HG02623 (cell line): ENCODE data around the gene STK4.
"Not testable (repeated sequence)": the region's sequence is repeated elsewhere in the genome, so short reads cannot be mapped to it uniquely, and the experiment has no call there.

Source experiments
- ATAC-seq: cut with Tn5 transposase; IDR thresholded peaks from one replicate; pipeline ENCODE4 v1.9.1; 2021; ENCODE audit warnings: moderate library complexity; ENCODE audit not compliant: unreplicated experiment

The STK4 gene

DNA sequence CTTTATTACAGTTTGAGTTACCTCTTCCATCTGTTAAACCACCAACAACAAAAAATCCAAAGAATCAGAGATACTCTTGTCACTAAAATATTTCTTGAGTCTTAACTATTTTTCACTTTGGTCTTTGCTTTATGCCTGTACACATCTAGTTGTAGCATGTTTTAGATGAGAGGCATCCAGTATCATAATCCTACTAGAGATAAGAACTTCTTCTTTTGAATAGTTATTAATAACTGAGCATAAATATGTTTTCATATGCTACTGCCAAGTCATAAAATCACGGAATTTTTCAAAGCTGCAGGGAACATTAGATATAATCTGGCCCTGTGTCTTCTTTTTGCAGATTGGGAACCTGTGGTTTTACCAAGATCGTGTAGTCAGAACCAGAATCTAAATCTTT lies 55.3 kb downstream of the STK4 start:
- ATAC-seq: no peak

DNA sequence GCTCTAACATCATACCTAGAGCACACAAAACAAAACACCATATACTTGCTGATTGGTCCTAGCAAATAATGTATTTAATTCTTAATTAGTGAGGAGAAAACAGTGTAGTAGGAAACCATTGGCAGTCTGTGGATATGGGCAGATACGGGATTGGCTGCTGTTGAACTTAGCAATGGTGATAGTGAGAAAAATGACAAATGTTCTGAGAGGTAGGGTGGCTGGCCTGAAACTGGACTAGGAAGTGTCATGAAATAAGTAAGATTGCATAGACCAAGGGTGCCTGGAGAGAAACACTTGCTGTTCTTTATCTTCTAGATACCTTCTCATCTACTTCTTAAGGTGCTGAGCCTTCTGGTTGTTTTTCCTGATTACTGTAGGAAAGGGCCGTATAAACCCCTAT lies 56.8 kb downstream of the STK4 start:
- ATAC-seq: not testable (repeated sequence)

DNA sequence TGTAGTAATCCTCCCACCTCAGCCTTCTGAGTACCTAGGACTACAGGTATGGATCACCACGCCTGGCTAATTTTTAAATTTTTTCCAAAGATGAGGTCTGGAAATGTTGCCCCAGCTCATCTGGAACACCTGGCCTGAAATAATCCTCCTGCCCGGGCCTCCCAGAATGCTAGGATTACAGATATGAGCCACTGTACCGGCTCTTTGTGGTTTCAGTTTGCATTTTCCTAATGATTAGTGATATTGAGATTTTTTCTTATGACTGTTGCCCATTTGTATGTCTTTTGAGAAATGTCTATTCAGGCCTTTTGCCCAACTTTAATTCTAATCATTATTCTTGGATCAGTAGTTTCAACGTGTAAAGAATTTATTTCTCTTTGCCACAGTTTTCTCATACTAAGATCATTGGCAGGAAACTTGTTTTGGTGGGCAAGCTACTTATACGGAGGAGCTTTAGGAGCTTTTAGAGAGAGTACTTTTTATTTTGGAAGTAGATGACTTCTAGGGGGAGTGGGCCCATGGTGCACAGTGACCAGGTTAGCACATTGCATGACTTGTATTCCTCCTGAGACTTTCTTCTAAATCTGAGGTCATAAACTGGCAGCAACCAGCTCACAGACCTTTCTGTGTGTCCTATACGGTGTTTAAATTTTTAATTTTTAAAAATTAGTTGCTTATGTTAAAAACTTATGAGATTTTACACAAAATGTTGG lies 62.3 kb downstream of the STK4 start:
- no peak for ATAC-seq

DNA sequence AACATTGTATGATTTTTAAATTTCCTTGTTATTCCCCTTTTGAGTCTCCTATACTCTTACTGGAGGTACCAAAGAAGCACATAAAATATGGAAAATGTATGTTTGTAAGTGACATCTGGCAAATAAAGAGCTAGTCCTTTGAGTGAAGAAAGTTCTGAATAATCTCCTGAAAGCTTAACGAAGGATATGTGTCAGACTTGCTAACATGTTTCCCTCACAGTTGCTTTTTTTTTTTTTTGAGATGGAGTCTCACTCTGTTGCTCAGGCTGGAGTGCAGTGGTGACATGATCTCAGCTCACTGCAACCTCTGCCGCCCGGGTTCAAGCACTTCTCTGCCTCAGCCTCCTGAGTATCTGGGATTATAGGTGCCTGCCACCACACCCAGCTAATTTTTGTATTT lies 63.6 kb downstream of the STK4 start:
- no peak for ATAC-seq

DNA sequence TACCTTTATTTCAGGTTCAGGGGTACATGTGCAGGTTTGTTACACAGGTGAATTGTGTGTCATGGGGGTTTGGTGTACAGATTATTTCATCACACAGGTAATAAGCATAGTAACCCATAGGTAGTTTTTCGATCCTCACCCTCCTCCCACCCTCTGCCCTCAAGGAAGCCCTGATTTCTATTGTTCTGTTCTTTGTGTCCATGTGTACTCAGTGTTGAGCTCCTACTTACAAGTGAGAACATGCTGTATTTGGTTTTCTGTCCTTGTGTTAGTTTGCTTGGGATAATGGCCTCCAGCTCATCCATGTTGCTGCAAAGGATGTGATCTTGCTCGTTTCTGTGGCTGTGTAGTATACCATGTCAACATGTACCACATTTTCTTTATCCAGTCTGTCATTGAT lies 66.0 kb downstream of the STK4 start:
- no peak for ATAC-seq

DNA sequence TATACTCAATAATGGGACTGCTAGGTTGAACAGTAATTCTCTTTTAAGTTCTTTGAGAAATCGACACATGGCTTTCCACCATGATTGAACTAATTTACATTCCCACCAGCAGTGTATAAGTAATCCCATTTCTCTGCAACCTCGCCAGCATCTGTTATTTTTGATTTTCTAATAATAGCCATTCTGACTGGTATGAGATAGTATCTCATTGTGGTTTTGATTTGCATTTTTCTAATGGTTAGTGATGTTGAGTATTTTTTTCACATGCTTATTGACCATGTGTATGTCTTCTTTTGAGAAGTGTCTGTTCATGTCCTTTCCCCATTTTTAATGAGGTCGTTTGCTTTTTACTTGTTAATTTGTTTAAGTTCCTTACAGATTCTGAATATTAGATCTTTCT lies 66.5 kb downstream of the STK4 start:
- no peak for ATAC-seq

DNA sequence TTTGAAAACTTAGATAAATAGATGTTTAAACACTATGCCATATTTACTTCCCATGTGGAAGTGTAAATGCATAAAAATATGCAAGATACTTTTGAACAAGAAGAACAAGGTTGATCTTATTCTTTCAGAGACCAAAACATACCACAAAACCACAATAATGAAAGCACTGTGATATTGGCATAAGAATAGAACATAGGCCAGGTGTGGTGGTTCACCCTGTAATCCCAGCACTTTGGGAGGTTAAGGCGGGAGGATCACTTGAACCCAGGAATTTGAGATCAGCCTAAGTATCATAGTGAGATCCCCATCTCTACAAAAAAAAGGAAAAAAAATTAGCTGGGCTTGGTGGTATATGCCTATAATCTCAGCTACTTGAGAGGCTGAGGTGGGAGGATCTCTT lies 68.1 kb downstream of the STK4 start:
- ATAC-seq: no peak

DNA sequence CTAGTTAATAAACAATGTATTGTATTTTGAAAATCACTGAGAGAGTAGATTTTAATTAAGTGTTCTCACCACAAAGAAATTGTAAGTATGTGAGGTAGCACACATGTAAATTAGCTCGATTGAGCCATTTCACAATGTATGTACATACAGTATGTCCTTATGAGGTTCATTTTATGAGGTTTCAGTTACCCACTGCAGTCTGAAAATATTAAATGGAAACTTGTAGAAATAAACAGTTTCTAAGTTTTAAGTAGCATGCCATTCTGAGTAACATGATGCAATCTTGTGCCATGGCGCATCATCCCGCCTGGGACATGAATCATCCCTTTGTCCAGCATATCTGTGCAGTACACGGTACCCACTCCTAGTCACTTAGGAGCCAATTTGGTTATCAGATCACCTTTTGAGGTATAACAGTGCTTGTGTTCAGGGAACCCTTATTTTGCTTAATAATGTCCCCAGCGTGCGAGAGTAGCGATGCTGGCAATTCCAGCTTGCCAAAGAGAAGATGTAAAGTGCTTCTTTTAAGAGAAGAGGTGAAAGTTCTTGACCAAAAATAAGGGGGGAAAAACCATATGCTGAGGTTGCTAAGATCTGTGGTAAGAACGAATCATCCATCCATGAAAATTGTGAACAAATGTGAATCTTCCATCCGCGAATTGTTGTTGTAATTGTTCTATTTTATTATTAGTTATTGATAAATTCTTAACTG lies 69.9 kb downstream of the STK4 start:
- ATAC-seq: no peak

DNA sequence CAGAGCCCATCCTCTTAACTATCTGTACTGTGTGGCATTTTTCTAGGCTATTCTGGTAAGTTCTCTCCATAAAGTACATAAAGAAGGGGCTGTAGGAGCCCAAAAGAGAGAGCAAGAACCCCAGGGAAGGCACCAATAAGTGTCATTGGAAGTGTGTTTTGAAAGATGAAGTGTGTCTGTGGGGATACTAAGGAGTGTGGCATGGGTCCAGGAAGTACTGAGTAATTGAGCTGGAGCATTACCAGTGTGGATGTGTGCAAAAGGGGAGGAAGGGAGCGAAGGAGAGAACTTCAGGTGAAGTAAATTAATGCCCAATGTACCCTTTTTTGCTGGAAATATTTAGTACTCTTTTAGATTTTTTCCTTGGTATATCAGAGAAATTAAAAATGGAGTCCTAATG lies 70.7 kb downstream of the STK4 start:
- no peak for ATAC-seq

DNA sequence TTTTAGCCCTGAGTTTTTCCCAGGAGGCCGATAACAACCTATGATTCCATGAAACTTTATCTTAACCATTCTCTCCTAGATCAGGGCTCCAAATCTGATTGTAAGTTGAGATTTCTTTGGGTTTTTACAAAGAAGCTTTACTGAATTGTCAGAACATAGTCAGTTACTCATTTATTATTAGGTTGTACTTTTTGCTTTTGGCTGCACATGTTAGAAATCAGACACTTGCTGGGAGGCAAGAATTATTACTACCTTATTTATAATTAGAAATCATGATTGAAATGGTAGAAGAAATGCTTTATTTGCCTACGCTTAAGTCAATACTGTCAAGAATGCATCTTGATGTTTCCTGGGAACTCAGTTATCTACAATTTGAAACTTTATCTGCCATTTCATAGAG lies 71.3 kb downstream of the STK4 start:
- ATAC-seq: no peak

DNA sequence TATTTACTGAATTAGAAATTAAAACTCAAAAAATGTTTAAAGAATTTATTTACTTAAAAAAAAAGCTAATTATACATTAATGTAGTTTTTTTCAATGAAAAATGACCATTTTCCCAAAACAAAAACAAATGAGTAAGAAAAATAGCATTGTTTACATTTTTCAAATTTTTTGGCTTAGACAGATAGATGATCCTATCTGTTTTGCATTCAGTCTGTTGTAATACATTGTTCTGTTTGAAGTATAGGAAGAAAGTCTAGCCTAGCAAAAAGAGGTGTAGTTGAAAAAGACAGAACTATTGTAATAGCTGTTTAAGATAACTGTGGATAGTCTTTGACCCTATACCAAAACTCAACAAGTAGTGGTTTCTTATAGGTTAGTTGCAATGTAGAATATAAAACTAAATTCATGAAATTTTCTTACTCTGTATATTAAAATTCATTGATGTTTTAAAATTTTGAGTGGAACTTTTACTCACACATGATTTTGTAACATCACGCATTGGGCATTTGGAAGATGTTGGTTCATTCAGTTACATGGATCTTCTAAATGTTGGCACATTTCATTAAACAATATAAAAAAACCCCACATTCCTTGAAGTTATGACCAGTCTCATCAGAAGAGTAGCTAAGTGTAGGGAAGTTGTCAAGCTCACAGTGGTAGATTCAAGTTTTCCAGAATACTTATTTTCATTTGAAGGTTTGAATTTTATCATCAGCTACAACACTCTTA lies 72.6 kb downstream of the STK4 start:
- no peak for ATAC-seq

DNA sequence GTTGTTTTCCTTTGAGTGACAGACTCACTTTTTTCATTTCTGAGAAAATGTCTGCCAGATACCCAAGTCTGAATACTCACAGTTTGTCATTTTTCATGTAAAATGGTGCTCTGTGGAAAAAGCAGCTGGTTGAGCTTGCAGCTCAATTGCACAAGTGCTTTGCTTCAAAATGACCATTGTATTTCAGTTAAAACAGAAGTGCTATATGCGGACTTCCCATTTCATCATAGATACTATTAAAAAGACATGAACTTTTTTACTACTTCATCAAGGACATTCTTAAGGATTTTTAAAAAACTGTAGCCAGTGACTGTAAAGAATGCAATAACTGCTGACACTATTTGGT lies 73.1 kb downstream of the STK4 start:
- ATAC-seq: no peak

DNA sequence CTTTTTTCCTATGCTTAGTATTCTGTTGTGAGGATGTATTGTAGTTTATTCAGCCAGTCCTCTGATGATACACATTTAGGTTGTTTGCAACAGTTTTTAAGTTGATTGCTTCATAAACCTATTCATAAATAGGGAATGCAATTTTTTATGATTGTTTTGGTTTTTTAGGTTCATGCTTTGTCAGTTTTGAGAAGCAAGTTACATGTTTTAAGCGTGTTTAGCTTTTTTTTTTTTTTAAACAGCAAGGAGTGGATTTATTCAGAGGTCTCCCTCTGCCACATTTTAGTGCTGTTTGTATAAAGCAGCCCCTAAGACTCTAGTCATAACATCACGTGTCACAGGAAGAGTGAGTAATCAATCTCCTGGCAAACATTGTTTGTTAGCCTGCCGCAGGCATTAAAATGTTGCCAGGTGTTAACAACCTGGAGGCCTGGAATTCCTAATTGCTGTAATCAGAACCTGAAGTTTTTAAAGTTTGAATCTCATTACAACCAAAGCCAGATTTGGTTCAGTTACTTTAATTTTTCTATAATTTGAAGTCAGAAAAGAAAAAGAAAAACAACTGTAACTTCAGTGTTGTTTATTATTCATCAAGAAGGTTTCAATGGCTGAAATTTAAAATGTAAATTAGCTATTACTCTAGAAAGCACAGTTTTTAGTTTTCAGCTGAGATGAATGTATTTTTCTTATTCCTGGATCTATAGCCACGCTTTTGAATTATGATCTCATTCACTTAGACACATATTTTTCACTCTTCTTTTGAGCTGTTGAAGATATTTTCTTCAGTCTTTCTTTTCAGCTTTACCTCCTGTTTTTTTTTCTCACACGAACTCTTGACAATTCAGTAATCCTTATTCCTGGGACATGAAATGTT lies 75.4 kb downstream of the STK4 start:
- ATAC-seq: no peak

DNA sequence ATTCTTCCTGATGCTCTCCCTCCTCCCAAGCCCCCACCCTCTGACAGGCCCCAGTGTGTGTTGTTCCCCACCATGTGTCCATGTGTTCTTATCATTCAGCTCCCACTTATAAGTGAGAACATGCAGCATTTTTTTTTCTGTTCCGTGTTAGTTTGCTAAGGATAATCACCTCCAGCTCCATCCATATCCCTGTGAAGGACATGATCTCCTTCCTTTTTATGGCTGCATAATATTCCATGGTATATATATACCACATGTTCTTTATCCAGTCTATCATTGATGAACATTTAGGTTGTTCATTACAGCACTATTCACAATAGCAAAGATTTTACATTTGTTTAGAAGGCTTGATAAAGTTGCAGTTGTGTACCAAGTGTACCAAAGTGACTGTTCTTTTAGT lies 76.7 kb downstream of the STK4 start:
- no peak for ATAC-seq

DNA sequence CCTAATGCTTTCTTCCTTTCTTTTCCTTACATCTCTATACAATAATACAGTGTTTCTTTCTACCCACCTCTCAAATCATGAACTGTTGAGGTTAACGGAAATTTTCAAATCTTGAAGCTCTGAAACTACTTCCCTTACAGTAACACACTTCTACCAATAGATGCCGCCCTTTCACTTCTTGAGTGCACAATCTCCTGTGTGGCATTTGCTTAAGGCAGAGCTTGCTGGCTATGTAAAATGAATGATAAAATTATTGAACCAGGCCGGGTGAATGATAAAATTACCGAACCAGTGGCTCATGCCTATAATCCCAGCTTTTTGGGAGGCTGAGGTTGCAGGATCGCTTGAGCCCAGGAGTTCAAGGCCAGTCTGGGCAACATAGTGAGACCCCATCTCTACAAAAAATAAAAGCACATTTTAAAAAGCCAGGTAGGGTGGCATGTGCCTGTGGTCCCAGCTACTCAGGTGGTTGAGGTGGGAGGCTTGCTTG lies 77.8 kb downstream of the STK4 start:
- ATAC-seq: no peak

DNA sequence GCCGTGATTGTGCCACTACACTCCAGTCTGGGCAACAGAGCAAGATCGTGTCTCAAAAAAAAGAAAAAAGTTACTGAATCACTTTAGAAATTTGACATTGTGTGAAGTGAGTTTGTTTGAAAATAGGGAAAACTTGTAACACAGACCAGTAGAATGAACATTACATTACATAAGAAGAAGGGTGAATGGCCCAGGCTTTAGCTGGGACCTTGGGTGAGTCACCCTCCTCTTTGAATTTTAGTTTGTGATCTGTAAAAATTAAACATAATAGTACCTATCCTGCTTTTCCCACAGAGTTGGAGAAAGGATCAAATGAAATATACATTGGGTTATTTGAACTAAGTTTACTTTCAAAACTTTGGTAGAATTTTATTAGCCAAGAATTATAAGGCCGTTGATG lies 78.3 kb downstream of the STK4 start:
- no peak for ATAC-seq

DNA sequence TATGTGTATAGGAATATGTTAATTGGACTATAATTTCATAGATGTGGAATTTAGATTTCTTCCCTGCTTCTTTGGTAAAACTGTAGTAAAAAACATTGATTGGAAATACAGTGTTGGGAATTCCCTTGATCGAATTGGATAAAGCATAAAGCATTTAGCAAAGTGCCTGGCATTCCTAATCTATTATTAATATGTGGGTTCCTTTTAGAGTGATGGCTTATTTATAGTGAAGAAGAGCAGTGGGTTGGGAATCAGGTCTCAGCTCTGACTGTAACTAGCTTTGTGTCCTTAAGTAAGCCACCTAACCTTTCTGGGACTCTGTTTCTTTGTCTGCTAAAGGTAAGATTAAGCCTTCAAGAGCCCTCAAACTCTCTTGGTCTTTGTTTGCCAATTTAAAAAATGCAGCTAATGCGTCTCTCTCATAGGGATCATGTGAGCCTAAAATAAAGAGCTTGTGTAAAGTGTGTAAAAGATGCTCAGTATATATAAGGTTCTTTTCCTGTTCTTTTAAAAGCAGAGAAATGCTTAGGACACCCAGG lies 81.3 kb downstream of the STK4 start:
- ATAC-seq: no peak

DNA sequence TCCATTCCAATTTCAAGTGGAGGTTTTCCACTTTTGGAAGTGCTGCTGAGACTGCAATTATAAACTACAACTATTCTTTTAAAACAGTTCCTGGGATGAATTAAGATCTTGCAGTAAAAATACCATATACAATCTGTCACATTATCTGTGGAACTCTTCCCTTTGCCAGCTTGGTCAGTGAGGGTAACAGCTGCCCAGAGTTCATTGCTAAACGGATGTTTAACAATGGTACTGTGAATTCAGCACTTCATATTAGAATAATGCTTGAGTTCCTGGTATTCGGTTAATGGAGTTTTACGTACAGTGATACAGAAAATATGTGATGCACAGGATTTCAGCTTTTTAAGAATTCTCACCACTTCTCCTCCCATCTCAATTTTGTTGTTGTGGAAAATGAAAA lies 83.1 kb downstream of the STK4 start:
- ATAC-seq: no peak

DNA sequence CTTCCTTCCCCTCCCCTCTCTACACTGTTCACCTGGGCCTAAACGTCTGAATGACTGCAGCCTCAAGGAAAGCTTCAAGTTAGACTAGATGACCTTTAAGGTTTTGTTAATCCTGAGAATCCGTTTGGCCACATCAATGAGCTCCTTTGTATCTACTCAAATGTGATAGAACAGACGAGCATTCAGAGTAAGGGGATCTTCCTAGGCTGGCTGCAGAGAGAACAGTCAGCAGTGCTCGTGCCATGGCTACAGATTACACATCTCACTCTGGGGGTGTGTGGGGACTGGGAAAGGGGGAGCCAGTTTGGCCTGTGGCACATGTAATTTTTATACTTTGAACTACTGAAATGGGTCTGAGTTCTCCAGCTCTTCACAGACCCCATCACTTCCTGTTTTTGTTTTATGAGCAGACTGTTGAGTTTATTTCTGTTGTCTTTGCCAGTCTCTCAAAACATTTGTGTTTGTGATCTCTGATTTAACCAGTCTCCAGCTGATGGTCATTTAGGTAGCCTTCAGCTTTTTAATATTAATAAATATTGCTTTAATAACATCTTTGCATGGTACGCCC lies 83.7 kb downstream of the STK4 start:
- no peak for ATAC-seq

DNA sequence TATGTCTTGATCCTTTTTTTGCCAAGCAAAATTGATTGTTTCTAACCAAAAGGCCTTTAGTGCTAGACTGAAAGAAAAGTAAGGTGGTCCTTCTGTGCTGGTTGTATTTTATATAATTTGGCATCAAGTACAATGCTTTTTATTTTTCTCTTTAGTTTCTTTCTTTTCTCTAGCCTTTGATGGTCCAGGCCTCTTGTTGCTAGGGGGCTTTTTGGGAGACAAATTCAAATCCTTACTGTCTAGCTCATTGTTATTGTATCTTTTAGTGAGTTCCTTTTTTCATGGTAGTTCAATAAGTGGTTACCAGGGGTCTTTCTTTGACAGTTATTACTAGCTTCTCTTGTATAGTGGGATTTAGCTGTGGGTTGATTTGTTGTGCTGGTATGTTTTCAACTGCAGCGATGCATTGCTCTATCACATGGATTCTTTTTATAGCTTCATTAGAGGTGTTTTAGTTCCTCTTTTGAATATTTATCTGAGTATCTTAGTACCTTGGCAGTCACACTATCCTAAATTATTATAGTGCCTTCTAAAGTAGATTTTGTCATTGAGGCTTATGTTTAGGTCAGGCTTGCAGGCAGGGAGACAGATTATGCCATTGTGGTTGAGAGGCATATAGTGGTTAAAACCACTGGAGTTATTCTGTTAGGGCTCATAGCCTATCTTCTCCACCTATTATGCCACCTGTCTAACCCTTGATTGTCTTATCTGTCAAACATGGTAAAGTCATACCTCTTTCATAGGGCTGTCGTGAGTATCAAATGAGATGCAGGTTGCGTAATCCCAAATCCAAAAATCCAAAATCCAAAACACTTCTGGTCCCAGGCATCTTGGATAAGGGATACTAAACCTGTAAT lies 85.1 kb downstream of the STK4 start:
- no peak for ATAC-seq
